Measurements from ENCODE around the gene FN3KRP. TPM values are rescaled to one million over a fixed set of nuclear protein-coding genes. Genes with fewer than 3 reads are reported as not detected.

The FN3KRP gene
- total and polyA plus RNA-seq, 4 donors, result 10.1 to 15.5 (median 11.0) TPM

DNA sequence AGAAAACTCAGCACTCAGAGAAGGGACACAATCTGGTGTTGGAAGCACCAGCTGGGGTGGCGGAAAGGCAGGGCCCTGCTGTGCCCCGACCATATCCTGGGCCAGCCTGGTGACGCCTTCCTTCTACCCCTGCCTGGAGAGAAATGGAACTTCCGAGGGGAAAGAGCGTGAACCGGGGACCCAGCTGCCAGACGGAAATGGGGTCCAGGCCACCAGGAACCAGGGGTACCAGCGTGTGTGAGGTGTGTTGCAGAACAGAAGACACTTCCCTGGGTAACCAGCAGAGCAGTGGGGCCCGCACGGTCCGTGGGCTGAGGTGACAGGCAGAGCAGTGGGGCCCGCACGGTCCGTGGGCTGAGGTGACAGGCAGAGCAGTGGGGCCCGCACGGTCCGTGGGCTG is 24.8 kb upstream of the FN3KRP start:
- 95% methylated on average over 14 of the region's 17 CpGs for WGBS
- H3K27ac ChIP-seq (ENCODE audit: low read depth in 1 of 2, low read length in 2 of 2), result no peak overlapping the region
- TF ChIP-seq JUND (IDR thresholded peaks at IDR 0.05) (no peak), GABPA (IDR thresholded peaks at IDR 0.05 in 1 of 2, conservative IDR thresholded peaks at IDR 0.05 in 1 of 2) (no peak), SP1 (IDR thresholded peaks at IDR 0.05) (no peak), HNF4G (IDR thresholded peaks at IDR 0.05) (no peak), YY1 (IDR thresholded peaks at IDR 0.05) (no peak), RXRA (IDR thresholded peaks at IDR 0.05) (no peak), FOXA1 (IDR thresholded peaks at IDR 0.05) (no peak), FOXA2 (IDR thresholded peaks at IDR 0.05) (no peak), RAD21 (IDR thresholded peaks at IDR 0.05) (no peak), TAF1 (conservative IDR thresholded peaks at IDR 0.05) (no peak), HNF4A (conservative IDR thresholded peaks at IDR 0.05) (no peak), NR2F2 (IDR thresholded peaks at IDR 0.05) (no peak), EGR1 (IDR thresholded peaks at IDR 0.05; ENCODE audit: low read depth in 2 of 2) (no peak)
- TF ChIP-seq, protein P1, sequence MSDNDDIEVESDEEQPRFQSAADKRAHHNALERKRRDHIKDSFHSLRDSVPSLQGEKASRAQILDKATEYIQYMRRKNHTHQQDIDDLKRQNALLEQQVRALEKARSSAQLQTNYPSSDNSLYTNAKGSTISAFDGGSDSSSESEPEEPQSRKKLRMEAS (IDR thresholded peaks at IDR 0.05), result no peak
- TF ChIP-seq, protein P2, sequence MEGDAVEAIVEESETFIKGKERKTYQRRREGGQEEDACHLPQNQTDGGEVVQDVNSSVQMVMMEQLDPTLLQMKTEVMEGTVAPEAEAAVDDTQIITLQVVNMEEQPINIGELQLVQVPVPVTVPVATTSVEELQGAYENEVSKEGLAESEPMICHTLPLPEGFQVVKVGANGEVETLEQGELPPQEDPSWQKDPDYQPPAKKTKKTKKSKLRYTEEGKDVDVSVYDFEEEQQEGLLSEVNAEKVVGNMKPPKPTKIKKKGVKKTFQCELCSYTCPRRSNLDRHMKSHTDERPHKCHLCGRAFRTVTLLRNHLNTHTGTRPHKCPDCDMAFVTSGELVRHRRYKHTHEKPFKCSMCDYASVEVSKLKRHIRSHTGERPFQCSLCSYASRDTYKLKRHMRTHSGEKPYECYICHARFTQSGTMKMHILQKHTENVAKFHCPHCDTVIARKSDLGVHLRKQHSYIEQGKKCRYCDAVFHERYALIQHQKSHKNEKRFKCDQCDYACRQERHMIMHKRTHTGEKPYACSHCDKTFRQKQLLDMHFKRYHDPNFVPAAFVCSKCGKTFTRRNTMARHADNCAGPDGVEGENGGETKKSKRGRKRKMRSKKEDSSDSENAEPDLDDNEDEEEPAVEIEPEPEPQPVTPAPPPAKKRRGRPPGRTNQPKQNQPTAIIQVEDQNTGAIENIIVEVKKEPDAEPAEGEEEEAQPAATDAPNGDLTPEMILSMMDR (IDR thresholded peaks at IDR 0.05; ENCODE audit: low read depth, low read length, missing input control), result no peak
- TF ChIP-seq, protein P3, sequence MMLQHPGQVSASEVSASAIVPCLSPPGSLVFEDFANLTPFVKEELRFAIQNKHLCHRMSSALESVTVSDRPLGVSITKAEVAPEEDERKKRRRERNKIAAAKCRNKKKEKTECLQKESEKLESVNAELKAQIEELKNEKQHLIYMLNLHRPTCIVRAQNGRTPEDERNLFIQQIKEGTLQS (IDR thresholded peaks at IDR 0.05), result no peak
- TF ChIP-seq, protein P4, sequence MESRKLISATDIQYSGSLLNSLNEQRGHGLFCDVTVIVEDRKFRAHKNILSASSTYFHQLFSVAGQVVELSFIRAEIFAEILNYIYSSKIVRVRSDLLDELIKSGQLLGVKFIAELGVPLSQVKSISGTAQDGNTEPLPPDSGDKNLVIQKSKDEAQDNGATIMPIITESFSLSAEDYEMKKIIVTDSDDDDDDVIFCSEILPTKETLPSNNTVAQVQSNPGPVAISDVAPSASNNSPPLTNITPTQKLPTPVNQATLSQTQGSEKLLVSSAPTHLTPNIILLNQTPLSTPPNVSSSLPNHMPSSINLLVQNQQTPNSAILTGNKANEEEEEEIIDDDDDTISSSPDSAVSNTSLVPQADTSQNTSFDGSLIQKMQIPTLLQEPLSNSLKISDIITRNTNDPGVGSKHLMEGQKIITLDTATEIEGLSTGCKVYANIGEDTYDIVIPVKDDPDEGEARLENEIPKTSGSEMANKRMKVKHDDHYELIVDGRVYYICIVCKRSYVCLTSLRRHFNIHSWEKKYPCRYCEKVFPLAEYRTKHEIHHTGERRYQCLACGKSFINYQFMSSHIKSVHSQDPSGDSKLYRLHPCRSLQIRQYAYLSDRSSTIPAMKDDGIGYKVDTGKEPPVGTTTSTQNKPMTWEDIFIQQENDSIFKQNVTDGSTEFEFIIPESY (IDR thresholded peaks at IDR 0.05), result no peak
- TF ChIP-seq, protein P5, sequence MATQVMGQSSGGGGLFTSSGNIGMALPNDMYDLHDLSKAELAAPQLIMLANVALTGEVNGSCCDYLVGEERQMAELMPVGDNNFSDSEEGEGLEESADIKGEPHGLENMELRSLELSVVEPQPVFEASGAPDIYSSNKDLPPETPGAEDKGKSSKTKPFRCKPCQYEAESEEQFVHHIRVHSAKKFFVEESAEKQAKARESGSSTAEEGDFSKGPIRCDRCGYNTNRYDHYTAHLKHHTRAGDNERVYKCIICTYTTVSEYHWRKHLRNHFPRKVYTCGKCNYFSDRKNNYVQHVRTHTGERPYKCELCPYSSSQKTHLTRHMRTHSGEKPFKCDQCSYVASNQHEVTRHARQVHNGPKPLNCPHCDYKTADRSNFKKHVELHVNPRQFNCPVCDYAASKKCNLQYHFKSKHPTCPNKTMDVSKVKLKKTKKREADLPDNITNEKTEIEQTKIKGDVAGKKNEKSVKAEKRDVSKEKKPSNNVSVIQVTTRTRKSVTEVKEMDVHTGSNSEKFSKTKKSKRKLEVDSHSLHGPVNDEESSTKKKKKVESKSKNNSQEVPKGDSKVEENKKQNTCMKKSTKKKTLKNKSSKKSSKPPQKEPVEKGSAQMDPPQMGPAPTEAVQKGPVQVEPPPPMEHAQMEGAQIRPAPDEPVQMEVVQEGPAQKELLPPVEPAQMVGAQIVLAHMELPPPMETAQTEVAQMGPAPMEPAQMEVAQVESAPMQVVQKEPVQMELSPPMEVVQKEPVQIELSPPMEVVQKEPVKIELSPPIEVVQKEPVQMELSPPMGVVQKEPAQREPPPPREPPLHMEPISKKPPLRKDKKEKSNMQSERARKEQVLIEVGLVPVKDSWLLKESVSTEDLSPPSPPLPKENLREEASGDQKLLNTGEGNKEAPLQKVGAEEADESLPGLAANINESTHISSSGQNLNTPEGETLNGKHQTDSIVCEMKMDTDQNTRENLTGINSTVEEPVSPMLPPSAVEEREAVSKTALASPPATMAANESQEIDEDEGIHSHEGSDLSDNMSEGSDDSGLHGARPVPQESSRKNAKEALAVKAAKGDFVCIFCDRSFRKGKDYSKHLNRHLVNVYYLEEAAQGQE (IDR thresholded peaks at IDR 0.05), result no peak
- H3K27me3 ChIP-seq (ENCODE audit: control insufficient read depth in 4 of 4, insufficient read depth in 4 of 4, low read length in 3 of 4), result no peaks in the 10 kb centered on the region
- H3K4me1 ChIP-seq (ENCODE audit: control insufficient read depth in 4 of 4, insufficient read depth in 4 of 4, low read length in 3 of 4), result peaks cover under 1 to 13% (median 5%) of the 10 kb centered on the region in 4 donors
- no peak for DNase-seq (ENCODE audit: low spot score)
- no peak overlapping the region for H3K4me3 ChIP-seq (ENCODE audit: low read depth in 1 of 3, low read length in 3 of 3)
- no peak overlapping the region for H3K9ac ChIP-seq (ENCODE audit: low read depth in 1 of 2, low read length in 2 of 2)
- H3K9me3 ChIP-seq (ENCODE audit: control insufficient read depth in 4 of 4, low read length in 3 of 4), result peaks cover 0 to 6% (median 2%) of the 10 kb centered on the region in 4 donors
- no peaks in the 10 kb centered on the region for H3K36me3 ChIP-seq (ENCODE audit: control insufficient read depth in 4 of 4, insufficient read depth in 3 of 4, low read depth in 1 of 4, low read length in 3 of 4)

Measured in liver (tissue), 9 donors.